ENCODE data around the gene SAP30.

The SAP30 gene

DNA sequence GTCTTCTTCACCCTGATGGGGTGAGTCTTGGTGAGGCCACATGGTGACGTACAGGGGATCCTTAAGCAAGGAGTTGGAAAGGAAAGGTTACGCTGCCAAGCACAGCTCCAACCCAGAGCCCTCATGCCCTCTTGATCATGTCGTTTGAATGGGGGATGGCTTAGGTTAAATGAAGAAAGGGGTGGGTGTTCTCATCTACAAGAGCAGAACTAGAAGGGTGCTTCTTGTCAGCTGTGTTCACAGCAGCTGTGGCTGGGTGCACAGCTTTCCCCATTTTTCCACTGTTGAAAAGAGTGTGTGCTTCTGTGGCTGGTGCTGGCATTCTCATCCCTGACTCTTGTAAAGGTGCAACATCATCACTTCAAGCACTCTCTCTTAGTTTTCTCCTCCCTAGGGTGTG, 43.7 kb downstream of the SAP30 start:
- no peak overlapping the region for H3K9ac ChIP-seq (ENCODE audit: insufficient read length)
- TF ChIP-seq POLR2AphosphoS5 (IDR thresholded peaks at IDR 0.05; ENCODE audit: borderline replicate concordance, low read depth, low read length) (no peak), EZH2 (IDR thresholded peaks at IDR 0.05) (no peak), FOXP2 (optimal IDR thresholded peaks at IDR 0.05; ENCODE audit: control extremely low read depth, extremely low read length, insufficient read depth) (no peak)
- H3K36me3 ChIP-seq (ENCODE audit: insufficient read depth, low read length), result no peaks in the 10 kb centered on the region
- no peaks in the 10 kb centered on the region for H3K9me3 ChIP-seq (ENCODE audit: low read depth, low read length)
- H3K27ac ChIP-seq, result peak overlapping the region; percentile 73
- no peak for DNase-seq (ENCODE audit: low read depth, low spot score)
- peak overlapping the region; percentile 17; the same call in 1 of the 2 replicates for H3K4me3 ChIP-seq

GRCh38 chr4:173415092-173415491, 44.3 kb downstream of the SAP30 start:
- peak; percentile 29 for TF ChIP-seq FOXP2 (optimal IDR thresholded peaks at IDR 0.05; ENCODE audit: control extremely low read depth, extremely low read length, insufficient read depth)
- TF ChIP-seq EZH2 (IDR thresholded peaks at IDR 0.05), result no peak
- peak; percentile 56; the same call in 1 of the 2 replicates for TF ChIP-seq POLR2AphosphoS5 (IDR thresholded peaks at IDR 0.05; ENCODE audit: borderline replicate concordance, low read depth, low read length)
- Histone ChIP-seq H3K9me3 (ENCODE audit: low read depth, low read length) (no peaks in the 10 kb centered on the region), H3K4me3 (peak overlapping the region; percentile 17), H3K36me3 (ENCODE audit: insufficient read depth, low read length) (no peaks in the 10 kb centered on the region), H3K27ac (peak overlapping the region; percentile 73), H3K9ac (ENCODE audit: insufficient read length) (peak overlapping the region; percentile 15)
- peak; percentile 85 for DNase-seq (ENCODE audit: low read depth, low spot score)

GRCh38 chr4:173415885-173416653, 45.3 kb downstream of the SAP30 start:
- H3K9me3 ChIP-seq (ENCODE audit: low read depth, low read length), result no peaks in the 10 kb centered on the region
- DNase-seq (ENCODE audit: low read depth, low spot score), result no peak
- H3K9ac ChIP-seq (ENCODE audit: insufficient read length), result peak overlapping the region; percentile 15
- no peak overlapping the region for H3K4me3 ChIP-seq
- no peaks in the 10 kb centered on the region; the same call in 1 of the 2 replicates for H3K36me3 ChIP-seq (ENCODE audit: insufficient read depth, low read length)
- TF ChIP-seq EZH2 (IDR thresholded peaks at IDR 0.05), result no peak
- H3K27ac ChIP-seq, result peak overlapping the region; percentile 73

GRCh38 chr4:173417833-173418232, 47.1 kb downstream of the SAP30 start:
- Histone ChIP-seq H3K9ac (ENCODE audit: insufficient read length) (no peak overlapping the region), H3K4me3 (no peak overlapping the region), H3K9me3 (ENCODE audit: low read depth, low read length) (no peaks in the 10 kb centered on the region), H3K36me3 (ENCODE audit: insufficient read depth, low read length) (peaks cover 9% of the 10 kb centered on the region; the same call in 1 of the 2 replicates), H3K27ac (no peak overlapping the region)
- no peak for DNase-seq (ENCODE audit: low read depth, low spot score)
- no peak for TF ChIP-seq FOXP2 (optimal IDR thresholded peaks at IDR 0.05; ENCODE audit: control extremely low read depth, extremely low read length, insufficient read depth)
- no peak for TF ChIP-seq POLR2AphosphoS5 (IDR thresholded peaks at IDR 0.05; ENCODE audit: borderline replicate concordance, low read depth, low read length)
- no peak for TF ChIP-seq EZH2 (IDR thresholded peaks at IDR 0.05)

DNA sequence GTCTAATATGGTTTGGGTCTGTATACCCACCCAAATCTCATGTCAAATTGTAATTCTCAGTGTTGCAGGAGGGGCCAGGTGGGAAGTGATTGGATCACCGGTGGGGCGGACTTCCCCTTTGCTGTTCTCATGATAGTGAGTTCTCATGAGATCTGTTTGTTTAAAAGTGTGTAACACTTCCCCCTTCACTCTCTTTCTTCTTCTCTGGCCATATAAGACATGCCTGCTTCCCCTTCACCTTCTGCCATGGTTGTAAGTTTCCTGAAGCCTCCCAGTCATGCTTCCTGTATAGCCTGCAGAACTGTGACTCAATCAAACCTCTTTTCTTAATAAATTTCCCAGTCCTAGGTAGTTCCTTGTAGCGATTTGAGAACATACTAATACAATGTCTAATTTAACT, 47.9 kb downstream of the SAP30 start:
- no peak for DNase-seq (ENCODE audit: low read depth, low spot score)

DNA sequence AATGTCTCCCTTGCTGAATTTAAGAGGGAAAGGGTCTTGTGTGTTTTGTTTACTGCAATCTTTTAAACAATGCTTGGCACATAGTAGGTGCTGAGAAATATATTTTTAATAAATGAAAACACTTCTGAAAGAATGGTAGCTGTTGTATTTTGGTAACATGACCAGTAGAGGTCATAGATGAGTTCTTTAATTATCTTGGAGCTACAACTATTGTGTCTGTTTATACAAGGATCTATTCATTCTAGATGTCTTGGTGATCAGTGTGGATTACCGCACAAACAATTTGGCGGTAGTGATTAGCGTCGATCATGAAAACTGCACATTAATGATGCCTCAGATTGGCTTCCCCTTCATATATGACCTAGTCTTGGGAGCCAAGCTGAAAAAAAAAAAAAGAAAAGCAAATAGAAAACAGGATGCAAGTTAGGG, 49.6 kb downstream of the SAP30 start:
- no peak overlapping the region for H3K9ac ChIP-seq (ENCODE audit: insufficient read length)
- H3K36me3 ChIP-seq (ENCODE audit: insufficient read depth, low read length), result peaks cover 9% of the 10 kb centered on the region; the same call in 1 of the 2 replicates
- no peak overlapping the region for H3K4me3 ChIP-seq
- H3K27ac ChIP-seq, result no peak overlapping the region
- no peak for DNase-seq (ENCODE audit: low read depth, low spot score)
- no peaks in the 10 kb centered on the region for H3K9me3 ChIP-seq (ENCODE audit: low read depth, low read length)
- no peak for TF ChIP-seq POLR2AphosphoS5 (IDR thresholded peaks at IDR 0.05; ENCODE audit: borderline replicate concordance, low read depth, low read length)
- TF ChIP-seq EZH2 (IDR thresholded peaks at IDR 0.05), result no peak
- no peak for TF ChIP-seq FOXP2 (optimal IDR thresholded peaks at IDR 0.05; ENCODE audit: control extremely low read depth, extremely low read length, insufficient read depth)

More for the DNA sequence above, 47.9 kb downstream of the SAP30 start:
- H3K36me3 ChIP-seq (ENCODE audit: insufficient read depth, low read length), result peaks cover 9% of the 10 kb centered on the region; the same call in 1 of the 2 replicates
- no peak overlapping the region for H3K27ac ChIP-seq
- H3K9ac ChIP-seq (ENCODE audit: insufficient read length), result no peak overlapping the region
- H3K4me3 ChIP-seq, result no peak overlapping the region
- H3K9me3 ChIP-seq (ENCODE audit: low read depth, low read length), result no peaks in the 10 kb centered on the region
- TF ChIP-seq EZH2 (IDR thresholded peaks at IDR 0.05), result no peak
- no peak for TF ChIP-seq FOXP2 (optimal IDR thresholded peaks at IDR 0.05; ENCODE audit: control extremely low read depth, extremely low read length, insufficient read depth)
- TF ChIP-seq POLR2AphosphoS5 (IDR thresholded peaks at IDR 0.05; ENCODE audit: borderline replicate concordance, low read depth, low read length), result no peak

GRCh38 chr4:173420801-173421200, 50.0 kb downstream of the SAP30 start:
- peaks cover 9% of the 10 kb centered on the region; the same call in 1 of the 2 replicates for H3K36me3 ChIP-seq (ENCODE audit: insufficient read depth, low read length)
- H3K27ac ChIP-seq, result no peak overlapping the region
- H3K4me3 ChIP-seq, result no peak overlapping the region
- H3K9me3 ChIP-seq (ENCODE audit: low read depth, low read length), result no peaks in the 10 kb centered on the region
- no peak overlapping the region for H3K9ac ChIP-seq (ENCODE audit: insufficient read length)
- TF ChIP-seq EZH2 (IDR thresholded peaks at IDR 0.05) (no peak), FOXP2 (optimal IDR thresholded peaks at IDR 0.05; ENCODE audit: control extremely low read depth, extremely low read length, insufficient read depth) (no peak), POLR2AphosphoS5 (IDR thresholded peaks at IDR 0.05; ENCODE audit: borderline replicate concordance, low read depth, low read length) (no peak)
- no peak for DNase-seq (ENCODE audit: low read depth, low spot score)

GRCh38 chr4:173424899-173425805, 54.4 kb downstream of the SAP30 start:
- no peak overlapping the region for H3K27ac ChIP-seq
- no peak overlapping the region for H3K9ac ChIP-seq (ENCODE audit: insufficient read length)
- no peak for TF ChIP-seq POLR2AphosphoS5 (IDR thresholded peaks at IDR 0.05; ENCODE audit: borderline replicate concordance, low read depth, low read length)
- no peak for TF ChIP-seq EZH2 (IDR thresholded peaks at IDR 0.05)
- peaks cover 9% of the 10 kb centered on the region; the same call in 1 of the 2 replicates for H3K36me3 ChIP-seq (ENCODE audit: insufficient read depth, low read length)
- DNase-seq (ENCODE audit: low read depth, low spot score), result no peak
- H3K4me3 ChIP-seq, result no peak overlapping the region
- H3K9me3 ChIP-seq (ENCODE audit: low read depth, low read length), result no peaks in the 10 kb centered on the region

Measured in SK-N-MC (cell line).